ENCODE results near the gene SIPA1L2. TPM values are rescaled to one million over a fixed set of nuclear protein-coding genes. Genes with fewer than 3 reads are reported as not detected.
A peak's percentile ranks its signal among the peaks of the same experiment; 100 is the strongest.

SIPA1L2 gene
- total RNA-seq, 1 donor from 2014 or later = 48.9 TPM

DNA sequence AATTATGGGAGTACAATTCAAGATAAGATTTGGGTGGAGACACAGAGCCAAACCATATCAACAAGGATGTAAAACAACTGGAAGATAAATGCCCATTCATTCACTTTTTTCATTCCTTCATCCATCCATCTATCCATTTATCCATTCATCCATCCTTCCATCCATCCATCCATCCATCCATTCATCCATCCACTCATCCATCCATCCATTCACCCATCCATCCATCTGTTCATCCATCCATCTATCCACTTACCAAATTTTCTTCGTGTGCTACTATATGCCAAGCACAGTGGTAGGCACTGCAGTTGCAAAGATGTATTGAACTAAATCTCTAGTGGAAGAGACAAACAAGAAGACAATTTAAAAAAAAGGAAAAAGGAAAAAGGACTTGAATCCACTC is 14.3 kb upstream of the SIPA1L2 start:
- intact Hi-C loops (cut with DNase I) = no loop called here
- H3K4me3 ChIP-seq = no peak overlapping the region
- H3K4me1 ChIP-seq = no peaks in the 10 kb centered on the region
- no peaks in the 10 kb centered on the region for H3K36me3 ChIP-seq
- no peaks in the 10 kb centered on the region for H3K9me3 ChIP-seq
- H3K27ac ChIP-seq = no peak overlapping the region
- H3K27me3 ChIP-seq = no peaks in the 10 kb centered on the region
- TF ChIP-seq POLR2AphosphoS5 (IDR thresholded peaks at IDR 0.05; ENCODE audit: insufficient read depth in 1 of 2, low read depth in 1 of 2) = no peak
- TF ChIP-seq, protein P1, sequence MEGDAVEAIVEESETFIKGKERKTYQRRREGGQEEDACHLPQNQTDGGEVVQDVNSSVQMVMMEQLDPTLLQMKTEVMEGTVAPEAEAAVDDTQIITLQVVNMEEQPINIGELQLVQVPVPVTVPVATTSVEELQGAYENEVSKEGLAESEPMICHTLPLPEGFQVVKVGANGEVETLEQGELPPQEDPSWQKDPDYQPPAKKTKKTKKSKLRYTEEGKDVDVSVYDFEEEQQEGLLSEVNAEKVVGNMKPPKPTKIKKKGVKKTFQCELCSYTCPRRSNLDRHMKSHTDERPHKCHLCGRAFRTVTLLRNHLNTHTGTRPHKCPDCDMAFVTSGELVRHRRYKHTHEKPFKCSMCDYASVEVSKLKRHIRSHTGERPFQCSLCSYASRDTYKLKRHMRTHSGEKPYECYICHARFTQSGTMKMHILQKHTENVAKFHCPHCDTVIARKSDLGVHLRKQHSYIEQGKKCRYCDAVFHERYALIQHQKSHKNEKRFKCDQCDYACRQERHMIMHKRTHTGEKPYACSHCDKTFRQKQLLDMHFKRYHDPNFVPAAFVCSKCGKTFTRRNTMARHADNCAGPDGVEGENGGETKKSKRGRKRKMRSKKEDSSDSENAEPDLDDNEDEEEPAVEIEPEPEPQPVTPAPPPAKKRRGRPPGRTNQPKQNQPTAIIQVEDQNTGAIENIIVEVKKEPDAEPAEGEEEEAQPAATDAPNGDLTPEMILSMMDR (IDR thresholded peaks at IDR 0.05) = no peak
- DNase-seq (ENCODE audit: extremely low spot score in 2 of 2) = no peak

DNA sequence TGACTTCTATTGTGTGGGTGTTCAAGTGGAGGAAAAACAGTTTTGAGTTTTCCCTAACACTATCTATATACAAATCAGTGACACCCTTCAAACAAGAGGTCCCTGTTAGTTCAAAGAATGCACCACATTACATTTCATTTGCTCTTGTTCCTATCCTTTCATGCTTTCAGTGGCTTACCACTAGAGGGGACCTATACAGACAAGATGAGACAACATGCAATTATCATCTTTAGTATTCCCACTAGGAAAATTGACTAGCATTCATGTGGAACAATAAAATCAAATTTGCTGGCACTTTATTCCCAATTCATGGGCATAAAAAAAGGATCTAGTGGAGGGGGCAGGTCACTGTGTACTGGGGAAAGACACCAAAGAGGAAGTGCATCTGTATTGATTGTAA is 13.3 kb upstream of the SIPA1L2 start:
- intact Hi-C loops (cut with DNase I) = no loop called here

DNA sequence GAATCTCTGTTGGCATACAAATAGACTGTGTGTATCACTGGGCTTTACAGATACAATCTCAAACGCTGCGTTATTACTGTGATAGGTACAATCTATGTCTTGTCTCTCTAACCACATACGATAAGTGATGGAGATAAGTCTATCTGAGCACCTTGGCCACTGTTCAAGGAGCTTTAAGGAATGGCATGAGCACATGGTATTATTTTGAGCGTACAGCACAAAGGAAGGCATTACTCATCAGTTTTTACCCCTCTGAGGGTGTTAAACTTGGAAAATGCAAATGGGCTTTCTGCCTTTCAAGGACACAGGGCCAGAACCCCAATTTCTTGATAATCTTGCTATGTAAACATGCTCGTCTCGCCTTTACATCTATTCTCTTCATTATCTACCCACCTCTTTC is 11.6 kb upstream of the SIPA1L2 start:
- no peak for DNase-seq (ENCODE audit: extremely low spot score in 2 of 2)
- no peaks in the 10 kb centered on the region for H3K9me3 ChIP-seq
- H3K4me3 ChIP-seq = no peak overlapping the region
- no peak overlapping the region for H3K27ac ChIP-seq
- intact Hi-C loops (cut with DNase I) = no loop called here
- H3K4me1 ChIP-seq = no peaks in the 10 kb centered on the region
- TF ChIP-seq POLR2A (IDR thresholded peaks at IDR 0.05) (no peak), POLR2AphosphoS5 (IDR thresholded peaks at IDR 0.05; ENCODE audit: insufficient read depth in 1 of 2, low read depth in 1 of 2) (no peak)
- TF ChIP-seq, protein P1 (IDR thresholded peaks at IDR 0.05) = no peak
- H3K27me3 ChIP-seq = no peaks in the 10 kb centered on the region
- H3K36me3 ChIP-seq = no peaks in the 10 kb centered on the region

More for the DNA sequence above, 13.3 kb upstream of the SIPA1L2 start:
- no peaks in the 10 kb centered on the region for H3K36me3 ChIP-seq
- DNase-seq (ENCODE audit: extremely low spot score in 2 of 2) = no peak
- H3K27me3 ChIP-seq = no peaks in the 10 kb centered on the region
- H3K4me3 ChIP-seq = no peak overlapping the region
- no peaks in the 10 kb centered on the region for H3K9me3 ChIP-seq
- H3K27ac ChIP-seq = no peak overlapping the region
- no peaks in the 10 kb centered on the region for H3K4me1 ChIP-seq
- TF ChIP-seq, protein P1 (IDR thresholded peaks at IDR 0.05) = no peak
- no peak for TF ChIP-seq POLR2AphosphoS5 (IDR thresholded peaks at IDR 0.05; ENCODE audit: insufficient read depth in 1 of 2, low read depth in 1 of 2)

DNA sequence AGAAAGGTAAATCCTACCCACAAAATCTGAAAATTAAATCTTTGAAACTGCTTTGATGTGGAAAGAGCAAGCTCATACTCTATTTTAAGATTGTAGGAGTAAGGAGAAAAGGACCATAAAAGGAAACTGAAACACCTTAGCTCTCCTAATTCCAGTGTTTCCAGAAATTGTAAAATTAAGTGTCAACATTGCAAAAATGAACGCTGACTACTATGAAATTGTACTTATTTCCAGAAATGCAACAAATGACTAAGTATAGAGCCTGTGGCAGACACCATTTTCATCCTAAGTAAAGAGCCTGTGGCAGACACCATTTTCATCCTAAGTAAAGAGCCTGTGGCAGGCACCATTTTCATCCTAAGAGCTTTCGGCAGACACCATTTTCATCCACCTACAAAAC is 6.9 kb upstream of the SIPA1L2 start:
- no peaks in the 10 kb centered on the region for H3K27me3 ChIP-seq
- H3K36me3 ChIP-seq = no peaks in the 10 kb centered on the region
- no peak overlapping the region for H3K27ac ChIP-seq
- intact Hi-C loops (cut with DNase I) = no loop called here
- H3K4me3 ChIP-seq = no peak overlapping the region
- no peaks in the 10 kb centered on the region for H3K9me3 ChIP-seq
- TF ChIP-seq POLR2AphosphoS5 (IDR thresholded peaks at IDR 0.05; ENCODE audit: insufficient read depth in 1 of 2, low read depth in 1 of 2) (no peak), POLR2A (IDR thresholded peaks at IDR 0.05) (no peak)
- TF ChIP-seq, protein P1 (IDR thresholded peaks at IDR 0.05) = no peak
- no peaks in the 10 kb centered on the region for H3K4me1 ChIP-seq
- DNase-seq (ENCODE audit: extremely low spot score in 2 of 2) = no peak

DNA sequence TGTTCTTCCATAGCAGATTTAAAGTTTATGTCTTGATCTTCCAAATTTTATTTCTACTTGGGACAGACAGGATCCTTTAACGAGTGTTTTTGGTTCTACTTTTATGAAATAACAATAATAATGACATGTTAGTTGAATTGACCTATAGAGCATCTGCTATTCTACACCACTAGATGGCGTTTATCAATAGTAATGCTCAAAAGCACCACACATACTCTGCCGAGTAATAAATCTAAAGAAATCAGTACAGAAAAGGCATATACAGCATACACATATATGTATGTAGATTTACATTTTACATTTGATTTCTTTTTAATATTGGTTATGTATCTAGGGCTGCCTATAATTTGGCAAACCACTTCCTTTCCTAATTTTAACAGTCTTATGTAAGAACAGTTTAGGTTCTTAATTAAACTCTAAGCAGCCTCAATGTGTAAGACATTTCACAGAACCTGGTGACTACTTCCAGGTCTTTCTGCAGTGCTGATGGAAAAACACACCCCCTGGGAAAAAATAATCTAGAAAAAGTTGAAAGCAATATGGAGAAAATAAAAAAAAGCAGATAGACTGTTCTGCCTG is 5.9 kb upstream of the SIPA1L2 start:
- Histone ChIP-seq H3K27me3 (no peaks in the 10 kb centered on the region), H3K36me3 (no peaks in the 10 kb centered on the region), H3K9me3 (no peaks in the 10 kb centered on the region), H3K27ac (no peak overlapping the region), H3K4me3 (no peak overlapping the region), H3K4me1 (no peaks in the 10 kb centered on the region)
- TF ChIP-seq, protein P1 (IDR thresholded peaks at IDR 0.05) = peak; percentile 44 to 70 (median 69)
- TF ChIP-seq POLR2AphosphoS5 (IDR thresholded peaks at IDR 0.05; ENCODE audit: insufficient read depth in 1 of 2, low read depth in 1 of 2) (peak in 1 of 2 donors; percentile 36), POLR2A (IDR thresholded peaks at IDR 0.05) (no peak)
- intact Hi-C loops (cut with DNase I) = no loop called here
- DNase-seq (ENCODE audit: extremely low spot score in 2 of 2) = no peak

Measured in vagina (tissue), 2 donors.